ENCODE measurements around the gene PDZD2. TPM values are rescaled to one million over a fixed set of nuclear protein-coding genes. Genes with fewer than 3 reads are reported as not detected.

The PDZD2 gene
- total RNA-seq, 1 experiment from 2014 or later, result 0.37 TPM

DNA sequence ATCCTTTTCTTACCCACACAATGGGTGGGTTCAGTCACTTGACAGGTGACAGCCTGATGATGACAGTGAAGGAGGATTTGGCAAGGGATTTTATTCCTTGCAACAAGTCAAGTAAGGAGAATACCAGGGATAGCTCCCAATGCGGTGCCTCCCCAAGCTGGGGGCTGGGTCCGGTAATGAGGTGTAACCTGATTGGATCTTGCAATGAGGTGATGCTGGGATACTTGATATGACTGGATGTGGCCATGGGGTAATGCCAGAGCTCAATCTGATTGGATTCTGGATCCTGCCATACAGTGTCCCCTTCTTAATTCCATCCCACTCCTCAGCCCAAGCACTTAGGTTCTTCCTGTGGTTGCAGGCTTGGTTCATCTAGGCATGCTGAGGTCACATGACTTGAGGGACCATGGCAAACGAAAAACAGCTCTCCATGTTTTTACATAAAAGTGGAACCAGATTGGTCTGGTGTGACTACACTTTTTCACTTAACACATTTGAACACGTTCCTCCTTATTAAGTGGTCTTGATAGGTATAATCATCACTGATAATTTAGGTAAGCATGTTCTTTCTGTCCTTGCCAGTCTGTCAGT lies 181.1 kb downstream of the PDZD2 start:
- POLR2A ChIA-PET, result no interaction called here
- peak; percentile 65 for ATAC-seq
- RAD21 ChIA-PET (ENCODE audit: low non-redundant PET in 1 of 2, low total read pairs in 2 of 2, uncharacterized antibody in 2 of 2, unreplicated experiment in 2 of 2), result no interaction called here
- H3K79me2 ChIP-seq (ENCODE audit: insufficient read depth, low read length), result no peaks in the 10 kb centered on the region
- H3K36me3 ChIP-seq (ENCODE audit: control insufficient read depth in 1 of 2, insufficient read depth in 2 of 2, low read length in 2 of 2), result no peaks in the 10 kb centered on the region
- H3K4me1 ChIP-seq (ENCODE audit: control insufficient read depth in 1 of 2, insufficient read depth in 2 of 2, low read length in 2 of 2), result no peaks in the 10 kb centered on the region
- H3K9me2 ChIP-seq (ENCODE audit: insufficient read depth), result no peaks in the 10 kb centered on the region
- no peak overlapping the region for H2AFZ ChIP-seq (ENCODE audit: low read depth, low read length, poor library complexity, severe bottlenecking)
- H3K27ac ChIP-seq (ENCODE audit: low read depth, low read length), result no peak overlapping the region
- TF ChIP-seq, protein P1, sequence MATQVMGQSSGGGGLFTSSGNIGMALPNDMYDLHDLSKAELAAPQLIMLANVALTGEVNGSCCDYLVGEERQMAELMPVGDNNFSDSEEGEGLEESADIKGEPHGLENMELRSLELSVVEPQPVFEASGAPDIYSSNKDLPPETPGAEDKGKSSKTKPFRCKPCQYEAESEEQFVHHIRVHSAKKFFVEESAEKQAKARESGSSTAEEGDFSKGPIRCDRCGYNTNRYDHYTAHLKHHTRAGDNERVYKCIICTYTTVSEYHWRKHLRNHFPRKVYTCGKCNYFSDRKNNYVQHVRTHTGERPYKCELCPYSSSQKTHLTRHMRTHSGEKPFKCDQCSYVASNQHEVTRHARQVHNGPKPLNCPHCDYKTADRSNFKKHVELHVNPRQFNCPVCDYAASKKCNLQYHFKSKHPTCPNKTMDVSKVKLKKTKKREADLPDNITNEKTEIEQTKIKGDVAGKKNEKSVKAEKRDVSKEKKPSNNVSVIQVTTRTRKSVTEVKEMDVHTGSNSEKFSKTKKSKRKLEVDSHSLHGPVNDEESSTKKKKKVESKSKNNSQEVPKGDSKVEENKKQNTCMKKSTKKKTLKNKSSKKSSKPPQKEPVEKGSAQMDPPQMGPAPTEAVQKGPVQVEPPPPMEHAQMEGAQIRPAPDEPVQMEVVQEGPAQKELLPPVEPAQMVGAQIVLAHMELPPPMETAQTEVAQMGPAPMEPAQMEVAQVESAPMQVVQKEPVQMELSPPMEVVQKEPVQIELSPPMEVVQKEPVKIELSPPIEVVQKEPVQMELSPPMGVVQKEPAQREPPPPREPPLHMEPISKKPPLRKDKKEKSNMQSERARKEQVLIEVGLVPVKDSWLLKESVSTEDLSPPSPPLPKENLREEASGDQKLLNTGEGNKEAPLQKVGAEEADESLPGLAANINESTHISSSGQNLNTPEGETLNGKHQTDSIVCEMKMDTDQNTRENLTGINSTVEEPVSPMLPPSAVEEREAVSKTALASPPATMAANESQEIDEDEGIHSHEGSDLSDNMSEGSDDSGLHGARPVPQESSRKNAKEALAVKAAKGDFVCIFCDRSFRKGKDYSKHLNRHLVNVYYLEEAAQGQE (IDR thresholded peaks at IDR 0.05; ENCODE audit: low read depth), result no peak
- no peak for TF ChIP-seq CBX3 (IDR thresholded peaks at IDR 0.05; ENCODE audit: low read depth)
- TF ChIP-seq, protein P2, sequence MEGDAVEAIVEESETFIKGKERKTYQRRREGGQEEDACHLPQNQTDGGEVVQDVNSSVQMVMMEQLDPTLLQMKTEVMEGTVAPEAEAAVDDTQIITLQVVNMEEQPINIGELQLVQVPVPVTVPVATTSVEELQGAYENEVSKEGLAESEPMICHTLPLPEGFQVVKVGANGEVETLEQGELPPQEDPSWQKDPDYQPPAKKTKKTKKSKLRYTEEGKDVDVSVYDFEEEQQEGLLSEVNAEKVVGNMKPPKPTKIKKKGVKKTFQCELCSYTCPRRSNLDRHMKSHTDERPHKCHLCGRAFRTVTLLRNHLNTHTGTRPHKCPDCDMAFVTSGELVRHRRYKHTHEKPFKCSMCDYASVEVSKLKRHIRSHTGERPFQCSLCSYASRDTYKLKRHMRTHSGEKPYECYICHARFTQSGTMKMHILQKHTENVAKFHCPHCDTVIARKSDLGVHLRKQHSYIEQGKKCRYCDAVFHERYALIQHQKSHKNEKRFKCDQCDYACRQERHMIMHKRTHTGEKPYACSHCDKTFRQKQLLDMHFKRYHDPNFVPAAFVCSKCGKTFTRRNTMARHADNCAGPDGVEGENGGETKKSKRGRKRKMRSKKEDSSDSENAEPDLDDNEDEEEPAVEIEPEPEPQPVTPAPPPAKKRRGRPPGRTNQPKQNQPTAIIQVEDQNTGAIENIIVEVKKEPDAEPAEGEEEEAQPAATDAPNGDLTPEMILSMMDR (IDR thresholded peaks at IDR 0.05 in 2 of 3, conservative IDR thresholded peaks at IDR 0.05 in 1 of 3; ENCODE audit: borderline replicate concordance in 1 of 3, insufficient read depth in 1 of 3, low read depth in 2 of 3, low read length in 2 of 3), result no peak
- no peak for TF ChIP-seq RAD21 (IDR thresholded peaks at IDR 0.05; ENCODE audit: low read depth)
- TF ChIP-seq, protein P3, sequence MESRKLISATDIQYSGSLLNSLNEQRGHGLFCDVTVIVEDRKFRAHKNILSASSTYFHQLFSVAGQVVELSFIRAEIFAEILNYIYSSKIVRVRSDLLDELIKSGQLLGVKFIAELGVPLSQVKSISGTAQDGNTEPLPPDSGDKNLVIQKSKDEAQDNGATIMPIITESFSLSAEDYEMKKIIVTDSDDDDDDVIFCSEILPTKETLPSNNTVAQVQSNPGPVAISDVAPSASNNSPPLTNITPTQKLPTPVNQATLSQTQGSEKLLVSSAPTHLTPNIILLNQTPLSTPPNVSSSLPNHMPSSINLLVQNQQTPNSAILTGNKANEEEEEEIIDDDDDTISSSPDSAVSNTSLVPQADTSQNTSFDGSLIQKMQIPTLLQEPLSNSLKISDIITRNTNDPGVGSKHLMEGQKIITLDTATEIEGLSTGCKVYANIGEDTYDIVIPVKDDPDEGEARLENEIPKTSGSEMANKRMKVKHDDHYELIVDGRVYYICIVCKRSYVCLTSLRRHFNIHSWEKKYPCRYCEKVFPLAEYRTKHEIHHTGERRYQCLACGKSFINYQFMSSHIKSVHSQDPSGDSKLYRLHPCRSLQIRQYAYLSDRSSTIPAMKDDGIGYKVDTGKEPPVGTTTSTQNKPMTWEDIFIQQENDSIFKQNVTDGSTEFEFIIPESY (IDR thresholded peaks at IDR 0.05; ENCODE audit: extremely low read depth, insufficient replicate concordance, low read length), result no peak
- TF ChIP-seq ELF1 (IDR thresholded peaks at IDR 0.05; ENCODE audit: borderline replicate concordance, low read depth), result no peak
- no peak for TF ChIP-seq ZNF274 (IDR thresholded peaks at IDR 0.05; ENCODE audit: low read depth, low read length)
- TF ChIP-seq TCF7L2 (IDR thresholded peaks at IDR 0.05; ENCODE audit: borderline replicate concordance, extremely low read depth, insufficient read depth, insufficient read length), result no peak
- no peak for TF ChIP-seq SIN3A (IDR thresholded peaks at IDR 0.05; ENCODE audit: low read depth)
- TF ChIP-seq SP1 (IDR thresholded peaks at IDR 0.05; ENCODE audit: low read depth), result no peak
- no peaks in the 10 kb centered on the region for H3K27me3 ChIP-seq (ENCODE audit: insufficient read depth, low read length)
- no peaks in the 10 kb centered on the region for H4K20me1 ChIP-seq (ENCODE audit: insufficient read depth)
- CTCF ChIA-PET, result interaction anchor here (1.1 kb wide), 1 partner anchor 273 kb away, joined by 3 read pairs; no protein-coding TSS in a partner anchor
- DNase-seq (ENCODE audit: low read depth, low spot score), result no peak
- no TSS peak for BruUV-seq (replicated peaks)
- no peaks in the 10 kb centered on the region for H3K9me3 ChIP-seq (ENCODE audit: control insufficient read depth in 1 of 2, insufficient read depth in 1 of 2, low read depth in 1 of 2, low read length in 2 of 2)
- no peak overlapping the region for H3K4me2 ChIP-seq (ENCODE audit: low read length)
- intact Hi-C loops (cut with micrococcal nuclease), result loop anchor here (10.0 kb wide), 1 partner anchor 795 kb away; no protein-coding TSS in a partner anchor
- H3K9ac ChIP-seq (ENCODE audit: low read length), result no peak overlapping the region
- H3K4me3 ChIP-seq (replicated peaks in 1 of 2; ENCODE audit: low read depth in 1 of 2, low read length in 2 of 2), result no peak overlapping the region
